HCT116 (cell line): ENCODE data around the gene NOC2L. TPM values are rescaled to one million over a fixed set of nuclear protein-coding genes. Genes with fewer than 3 reads are reported as not detected.
A peak's percentile ranks its signal among the peaks of the same experiment; 100 is the strongest.

Source experiments
- ATAC-seq: fragments of 200-7000 bp; cut with Tn5 transposase; 2 replicates; pipeline ENCODE4 v1.9.1; 2020; ENCODE audit warnings: mild to moderate bottlenecking, moderate library complexity
- BruUV-seq: library from RNA; stranded (reverse); fragments of 400-500 nt; replicated peaks from 2 replicates; lab custom pipeline; 2021; lab: Mats Ljungman, UMichigan
- CTCF ChIA-PET: fragments of 300-600 bp; sonication (Branson Sonifier 250); formaldehyde crosslinking; loops from one replicate; lab custom pipeline; 2021; ENCODE audit warnings: antibody characterized with exemption; lab: Charles Lee
- POLR2A ChIA-PET: fragments of 300-600, 350-600 bp; sonication (Branson Sonifier 250); formaldehyde crosslinking; loops from one replicate; lab custom pipeline; 2021; ENCODE audit warnings: antibody characterized with exemption; lab: Charles Lee
- RAD21 ChIA-PET, 2 experiments: fragments of 300-600 bp; sonication (Branson Sonifier 250); formaldehyde crosslinking; loops; one replicate each; lab custom pipeline; 2023; ENCODE audit warnings: low total read pairs in 2 of 2; ENCODE audit not compliant: uncharacterized antibody in 2 of 2, unreplicated experiment in 2 of 2, low non-redundant PET in 1 of 2; lab: Charles Lee
- DNase-seq: peaks from one replicate; pipeline ENCODE4 v3.0.0-alpha.2; 2010; ENCODE audit warnings: low read depth, low spot score
- H2AFZ ChIP-seq: fragments of 200-600 bp; shearing (Covaris generic), sonication (generic); 2 replicates; pipeline ENCODE4 v1.6.1; 2017; ENCODE audit warnings: low read depth, mixed run types, mixed read lengths, antibody characterized with exemption, low read length; ENCODE audit not compliant: poor library complexity, severe bottlenecking
- H3K27ac ChIP-seq: 2 replicates; pipeline ENCODE4 v1.5.1; 2012; ENCODE audit warnings: low read depth, low read length
- H3K27me3 ChIP-seq: fragments of 200-600 bp; sonication (generic); 2 replicates; pipeline ENCODE4 v1.6.1; 2016; ENCODE audit warnings: mixed run types, low read length, mixed read lengths; ENCODE audit not compliant: insufficient read depth
- H3K36me3 ChIP-seq, 2 experiments: fragments of 200-500 bp in 1 of 2; fragments of 200-600 bp in 1 of 2; sonication (Bioruptor generic) in 1 of 2; sonication (generic) in 1 of 2; 2 replicates each; pipeline versions ENCODE4 v1.5.1 to v1.6.1; 2014 to 2016; ENCODE audit warnings: low read length in 2 of 2, inconsistent platforms in 1 of 2, mixed read lengths in 1 of 2, mixed run types in 1 of 2; ENCODE audit not compliant: insufficient read depth in 2 of 2, control insufficient read depth in 1 of 2
- H3K4me1 ChIP-seq, 2 experiments: fragments of 200-600 bp in 1 of 2; sonication (generic) in 1 of 2; 2 replicates each; pipeline versions ENCODE4 v1.5.1 to v1.6.1; 2012 to 2017; ENCODE audit warnings: low read length in 2 of 2, inconsistent platforms in 1 of 2, mild to moderate bottlenecking in 1 of 2, mixed read lengths in 1 of 2, mixed run types in 1 of 2, moderate library complexity in 1 of 2; ENCODE audit not compliant: insufficient read depth in 2 of 2, control insufficient read depth in 1 of 2
- H3K4me2 ChIP-seq: fragments of 200-600 bp; sonication (generic); 2 replicates; pipeline ENCODE4 v1.6.1; 2017; ENCODE audit warnings: mixed run types, low read length, mixed read lengths
- H3K4me3 ChIP-seq, 2 experiments: fragments of 200-600 bp in 1 of 2; sonication (generic) in 1 of 2; replicated peaks in 1 of 2; 2 replicates each; pipeline ENCODE4 v1.5.1; 2011 to 2016; ENCODE audit warnings: low read length in 2 of 2, control low read depth in 1 of 2, low read depth in 1 of 2, mild to moderate bottlenecking in 1 of 2, mixed read lengths in 1 of 2, mixed run types in 1 of 2
- H3K79me2 ChIP-seq: fragments of 200-600 bp; sonication (generic); 2 replicates; pipeline ENCODE4 v1.6.1; 2017; ENCODE audit warnings: mild to moderate bottlenecking, mixed run types, low read length, moderate library complexity, mixed read lengths; ENCODE audit not compliant: insufficient read depth
- H3K9ac ChIP-seq: fragments of 200-600 bp; sonication (generic); 2 replicates; pipeline ENCODE4 v1.6.1; 2016; ENCODE audit warnings: low read length, mixed read lengths
- H3K9me2 ChIP-seq: fragments of 200-600 bp; sonication (generic), shearing (Covaris generic); 2 replicates; pipeline ENCODE4 v1.6.1; 2017; ENCODE audit warnings: mixed run types, mild to moderate bottlenecking, moderate library complexity; ENCODE audit not compliant: insufficient read depth
- H3K9me3 ChIP-seq, 2 experiments: fragments of 200-500 bp in 1 of 2; fragments of 200-600 bp in 1 of 2; sonication (Bioruptor generic) in 1 of 2; sonication (generic) in 1 of 2; 2 replicates each; pipeline ENCODE4 v1.6.1; 2014 to 2017; ENCODE audit warnings: low read length in 2 of 2, mixed read lengths in 2 of 2, inconsistent platforms in 1 of 2, low read depth in 1 of 2, mild to moderate bottlenecking in 1 of 2, mixed run types in 1 of 2, moderate library complexity in 1 of 2; ENCODE audit not compliant: control insufficient read depth in 1 of 2, insufficient read depth in 1 of 2
- H4K20me1 ChIP-seq: fragments of 200-600 bp; sonication (generic), shearing (Covaris generic); 2 replicates; pipeline ENCODE4 v1.6.1; 2017; ENCODE audit warnings: mixed run types, mild to moderate bottlenecking, moderate library complexity; ENCODE audit not compliant: insufficient read depth
- ATF3 ChIP-seq: IDR thresholded peaks from 2 replicates; pipeline ENCODE4 v1.6.1; 2012
- CTCF ChIP-seq, 3 experiments: fragments of 200-600 bp in 1 of 3; sonication (generic) in 1 of 3; IDR thresholded peaks in 2 of 3; conservative IDR thresholded peaks in 1 of 3; 2 replicates each; pipeline ENCODE4 v1.5.1; 2012 to 2017; ENCODE audit warnings: low read depth in 2 of 3, low read length in 2 of 3, antibody characterized with exemption in 1 of 3, borderline replicate concordance in 1 of 3, control low read depth in 1 of 3, mild to moderate bottlenecking in 1 of 3, mixed read lengths in 1 of 3, mixed run types in 1 of 3, moderate library complexity in 1 of 3; ENCODE audit not compliant: insufficient read depth in 1 of 3
- EZH2 ChIP-seq: fragments of 200-600 bp; sonication (generic); IDR thresholded peaks from 2 replicates; pipeline ENCODE4 v1.6.1; 2017; ENCODE audit warnings: antibody characterized with exemption, mixed run types
- POLR2A ChIP-seq: IDR thresholded peaks from 2 replicates; pipeline ENCODE4 v1.7.0; 2011; ENCODE audit warnings: borderline replicate concordance; ENCODE audit not compliant: insufficient read depth, insufficient read length; ENCODE audit errors: extremely low read depth
- POLR2AphosphoS5 ChIP-seq: IDR thresholded peaks from 2 replicates; pipeline ENCODE4 v1.6.1; 2011; ENCODE audit warnings: mild to moderate bottlenecking, low read depth, low read length, moderate library complexity
- RAD21 ChIP-seq: IDR thresholded peaks from 2 replicates; pipeline ENCODE4 v1.6.1; 2012; ENCODE audit warnings: low read depth, mild to moderate bottlenecking
- SIN3A ChIP-seq: IDR thresholded peaks from 2 replicates; pipeline ENCODE4 v1.6.1; 2012; ENCODE audit warnings: low read depth
- TCF7L2 ChIP-seq: IDR thresholded peaks from 2 replicates; pipeline ENCODE4 v1.7.0; 2011; ENCODE audit warnings: borderline replicate concordance, inconsistent platforms; ENCODE audit not compliant: insufficient read depth, insufficient read length; ENCODE audit errors: extremely low read depth
- ZBTB33 ChIP-seq: IDR thresholded peaks from 2 replicates; pipeline ENCODE4 v1.6.1; 2011; ENCODE audit warnings: mild to moderate bottlenecking, low read length, moderate library complexity; ENCODE audit not compliant: insufficient replicate concordance; ENCODE audit errors: extremely low read depth
- ZFX ChIP-seq: fragments of 450-650 bp; IDR thresholded peaks from 2 replicates; pipeline ENCODE4 v1.6.1; 2017
- intact Hi-C: fragments of 100-400 bp; cut with micrococcal nuclease; formaldehyde crosslinking; loops from 2 replicates; pipeline ENCODE4 v1.10.0; 2022
- total RNA-seq: library from RNA; stranded (reverse); gene quantifications from one replicate; pipeline ENCODE4 v1.2.1, GENCODE V29; 2021; ENCODE audit not compliant: unreplicated experiment

NOC2L gene
- total RNA-seq, 1 experiment from 2014 or later, result 260 TPM

GRCh38 chr1:998995-999724, 40.1 kb upstream of the NOC2L start:
- Histone ChIP-seq H3K27me3 (no peaks in the 10 kb centered on the region), H2AFZ (no peak overlapping the region), H3K27ac (peak overlapping the region; percentile 99), H4K20me1 (peaks cover 8% of the 10 kb centered on the region; the same call in 1 of the 2 replicates), H3K9ac (peak overlapping the region; percentile 100), H3K79me2 (peaks cover 29% of the 10 kb centered on the region), H3K9me3 (no peaks in the 10 kb centered on the region), H3K4me2 (peak overlapping the region; percentile 98), H3K36me3 (no peaks in the 10 kb centered on the region), H3K4me1 (peaks cover 9 to 59% of the 10 kb centered on the region in 2 experiments; a peak in 3 of 4 replicates), H3K9me2 (no peaks in the 10 kb centered on the region), H3K4me3 (peak overlapping the region; percentile 75 to 83)
- BruUV-seq, result no TSS peak
- RAD21 ChIA-PET, result interaction anchor here in 1 of 2 experiments (0.7 kb wide), 1 partner anchor 15 kb away, joined by 3 read pairs; no protein-coding TSS in a partner anchor
- DNase-seq (no peak), ATAC-seq (peak; percentile 21)
- CTCF ChIA-PET, result interaction anchor here (1.0 kb wide), 1 partner anchor 15 kb away, joined by 4 read pairs; no protein-coding TSS in a partner anchor
- intact Hi-C loops, result no loop called here
- TF ChIP-seq POLR2A, result no peak
- peak; percentile 55; the same call in 1 of the 2 replicates for TF ChIP-seq ZFX
- TF ChIP-seq TCF7L2, result peak; percentile 18
- TF ChIP-seq ATF3, result no peak
- POLR2A ChIA-PET, result interaction anchor here (1.0 to 1.5 kb wide), 3 partner anchors 15 to 23 kb away, joined by 3 to 5 read pairs (median 3); partner anchors contain the start of gene ISG15

GRCh38 chr1:998745-998994, 39.6 kb upstream of the NOC2L start:
- POLR2A ChIA-PET, result interaction anchor here (1.0 kb wide), 1 partner anchor 14 kb away, joined by 3 read pairs; no protein-coding TSS in a partner anchor
- peak overlapping the region; percentile 99 for H3K27ac ChIP-seq
- intact Hi-C loops, result no loop called here
- no peaks in the 10 kb centered on the region for H3K9me2 ChIP-seq
- CTCF ChIA-PET, result interaction anchor here (1.0 kb wide), 1 partner anchor 14 kb away, joined by 4 read pairs; no protein-coding TSS in a partner anchor
- peak overlapping the region; percentile 75 to 83 for H3K4me3 ChIP-seq
- H3K4me1 ChIP-seq, result peaks cover 9 to 54% of the 10 kb centered on the region in 2 experiments; a peak in 3 of 4 replicates
- peaks cover 8% of the 10 kb centered on the region; the same call in 1 of the 2 replicates for H4K20me1 ChIP-seq
- peaks cover 29% of the 10 kb centered on the region for H3K79me2 ChIP-seq
- H3K36me3 ChIP-seq, result no peaks in the 10 kb centered on the region
- peak overlapping the region; percentile 100 for H3K9ac ChIP-seq
- H2AFZ ChIP-seq, result no peak overlapping the region
- no peaks in the 10 kb centered on the region for H3K27me3 ChIP-seq
- BruUV-seq, result no TSS peak
- DNase-seq (no peak), ATAC-seq (no peak)
- RAD21 ChIA-PET, result no interaction called here
- peak overlapping the region; percentile 98 for H3K4me2 ChIP-seq
- no peaks in the 10 kb centered on the region for H3K9me3 ChIP-seq
- TF ChIP-seq POLR2AphosphoS5 (no peak), EZH2 (no peak), ZBTB33 (no peak), CTCF (IDR thresholded peaks at IDR 0.05 in 2 of 3, conservative IDR thresholded peaks at IDR 0.05 in 1 of 3; ENCODE audit: borderline replicate concordance in 1 of 3, insufficient read depth in 1 of 3, low read depth in 2 of 3, low read length in 2 of 3) (no peak), SIN3A (no peak), POLR2A (no peak), RAD21 (no peak)
